OCI-M2 (cell line): ENCODE data around the gene ZNF212.
"Not testable (repeated sequence)": the region's sequence is repeated elsewhere in the genome, so short reads cannot be mapped to it uniquely, and the experiment has no call there.

Experiments
- DNase-seq: peaks from one replicate; lab custom pipeline; 2025; ENCODE audit not compliant: unreplicated experiment; lab: John Stamatoyannopoulos, UW

Gene ZNF212

DNA sequence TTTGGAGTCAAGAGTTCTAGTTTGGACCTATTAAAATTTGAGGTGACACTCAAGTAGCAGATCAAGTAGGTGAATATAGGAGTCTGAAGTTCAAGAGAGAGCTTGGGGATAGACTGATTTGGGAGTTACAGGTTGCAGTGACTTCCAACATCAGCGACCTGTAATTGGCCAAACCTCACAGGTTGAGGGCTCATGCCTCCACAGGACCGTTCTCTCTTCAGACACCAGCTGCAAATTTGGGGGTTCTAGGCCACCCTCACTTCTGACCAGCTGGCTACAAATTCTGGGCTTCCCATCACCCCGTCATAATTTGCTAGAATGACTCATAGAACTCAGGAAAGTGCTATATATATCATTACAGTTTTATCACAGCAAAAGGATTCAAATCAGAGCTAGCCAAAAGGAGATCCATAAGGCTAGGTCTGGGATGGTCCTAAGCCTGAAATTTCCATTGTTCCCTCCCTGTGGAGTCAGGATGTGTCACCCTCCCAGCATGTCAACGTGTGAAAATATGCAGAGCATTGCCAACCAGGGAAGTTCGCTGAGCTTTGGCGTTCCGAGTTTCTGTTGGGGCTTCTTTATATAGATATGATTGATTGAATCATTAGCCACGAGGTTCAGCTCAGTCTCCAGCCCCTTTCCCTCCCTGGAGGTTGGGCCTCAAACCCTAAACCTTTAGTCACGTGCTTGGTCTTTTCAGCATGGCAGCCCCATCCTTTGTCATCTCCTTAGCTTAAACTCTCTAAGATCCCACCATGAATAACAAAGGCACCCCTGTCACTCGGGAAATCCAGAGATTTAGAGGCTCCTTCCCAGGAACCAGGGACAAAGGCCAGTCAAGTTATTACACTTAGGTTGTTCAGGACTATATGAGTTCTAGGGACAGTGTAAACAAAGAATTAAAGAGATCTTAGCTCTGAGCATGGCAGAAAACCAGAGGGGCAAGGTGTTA lies 20.7 kb upstream of the ZNF212 start:
- no peak for DNase-seq

DNA sequence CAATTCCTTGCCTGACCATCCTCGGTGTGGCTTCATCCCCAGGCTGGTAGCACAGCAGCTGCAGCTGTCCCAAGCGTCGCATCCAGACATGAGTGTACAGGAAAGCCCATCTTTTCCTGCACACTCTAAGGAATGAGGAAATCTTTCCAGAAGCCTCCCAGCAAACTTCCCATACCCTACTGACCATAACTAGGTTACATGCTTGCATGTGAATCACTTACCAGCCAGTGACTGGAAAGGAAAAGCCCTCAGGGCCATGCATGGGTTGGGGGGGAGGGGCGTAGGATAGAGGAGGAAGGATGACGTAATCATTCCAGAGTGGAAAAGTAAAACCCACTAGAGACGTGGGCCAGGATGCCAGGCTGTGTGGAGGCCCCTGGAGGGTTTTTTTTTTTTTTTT lies 18.9 kb upstream of the ZNF212 start:
- DNase-seq, result no peak

DNA sequence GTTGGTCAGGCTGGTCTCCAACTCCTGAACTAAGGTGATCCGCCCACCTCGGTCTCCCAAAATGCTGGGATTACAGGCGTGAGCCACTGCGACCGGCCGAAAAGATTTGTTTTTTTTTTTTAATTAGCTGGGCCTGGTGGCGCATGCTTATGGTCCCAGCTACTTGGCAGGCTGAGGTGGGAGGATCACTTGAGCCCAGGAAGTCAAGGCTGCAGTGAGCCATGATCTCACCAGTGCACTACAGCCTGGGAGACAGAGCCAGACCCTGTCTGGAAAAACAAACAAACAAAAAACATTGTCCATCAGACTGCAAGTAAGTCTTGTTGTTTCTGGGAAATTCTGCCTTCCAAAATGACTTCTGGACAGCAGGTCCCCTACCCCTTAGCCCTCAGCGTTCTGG lies 16.3 kb upstream of the ZNF212 start:
- DNase-seq, result no peak

DNA sequence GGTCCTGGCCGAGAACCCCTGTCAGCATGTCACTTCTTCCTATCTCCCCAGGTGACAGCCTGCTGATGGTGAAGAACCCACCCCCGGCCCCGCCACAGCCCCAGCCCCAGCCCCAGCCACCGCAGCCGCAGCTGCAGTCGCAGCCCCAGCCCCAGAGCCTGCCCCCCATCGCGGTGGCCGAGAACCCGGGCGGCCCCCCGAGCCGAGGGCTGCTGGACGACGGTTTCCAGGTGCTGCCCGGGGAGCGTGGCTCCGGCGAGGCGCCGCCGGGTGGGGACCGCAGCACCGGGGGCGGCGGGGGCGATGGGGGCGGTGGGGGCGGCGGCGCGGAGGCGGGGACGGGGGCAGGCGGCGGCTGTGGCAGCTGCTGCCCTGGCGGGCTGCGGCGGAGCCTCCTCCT lies 15.7 kb upstream of the ZNF212 start:
- DNase-seq, result no peak

DNA sequence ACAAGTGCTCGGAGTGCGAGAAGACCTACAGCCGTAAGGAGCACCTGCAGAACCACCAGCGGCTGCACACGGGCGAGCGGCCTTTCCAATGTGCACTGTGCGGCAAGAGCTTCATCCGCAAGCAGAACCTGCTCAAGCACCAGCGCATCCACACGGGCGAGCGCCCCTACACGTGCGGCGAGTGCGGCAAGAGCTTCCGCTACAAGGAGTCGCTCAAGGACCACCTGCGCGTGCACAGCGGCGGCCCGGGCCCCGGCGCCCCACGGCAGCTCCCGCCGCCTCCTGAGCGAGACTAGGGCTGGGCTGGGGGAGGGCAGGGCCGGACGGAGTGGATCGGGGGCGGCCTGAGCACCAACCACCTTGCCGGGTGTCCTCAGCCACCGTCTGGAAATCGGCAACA lies 15.1 kb upstream of the ZNF212 start:
- no peak for DNase-seq

GRCh38 chr7:149225106-149225505 lies 14.3 kb upstream of the ZNF212 start:
- no peak for DNase-seq

- DNase-seq, result no peak
Measured at GRCh38 chr7:149225656-149226055, 13.8 kb upstream of the ZNF212 start.

DNA sequence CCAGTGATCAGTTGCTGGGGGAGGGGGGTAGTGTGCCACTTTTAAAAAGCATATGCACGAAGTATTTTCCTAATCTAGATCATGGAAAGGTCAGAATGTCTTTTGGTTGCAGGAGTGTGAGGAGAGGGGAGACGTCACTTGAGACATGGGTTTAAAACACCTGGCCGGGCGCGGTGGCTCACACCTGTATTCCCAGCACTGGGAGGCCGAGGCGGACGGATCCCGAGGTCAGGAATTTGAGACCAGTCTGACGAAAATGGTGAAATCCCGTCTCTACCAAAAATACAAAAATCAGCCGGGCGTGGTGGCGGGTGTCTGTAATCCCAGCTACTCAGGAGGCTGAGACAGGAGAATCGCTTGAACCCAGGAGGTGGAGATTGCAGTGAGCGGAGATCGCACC lies 13.1 kb upstream of the ZNF212 start:
- DNase-seq, result not testable (repeated sequence)

GRCh38 chr7:149226840-149227494 lies 12.5 kb upstream of the ZNF212 start:
- DNase-seq, result no peak

- no peak for DNase-seq
Measured at GRCh38 chr7:149228831-149229471, 10.5 kb upstream of the ZNF212 start.

DNA sequence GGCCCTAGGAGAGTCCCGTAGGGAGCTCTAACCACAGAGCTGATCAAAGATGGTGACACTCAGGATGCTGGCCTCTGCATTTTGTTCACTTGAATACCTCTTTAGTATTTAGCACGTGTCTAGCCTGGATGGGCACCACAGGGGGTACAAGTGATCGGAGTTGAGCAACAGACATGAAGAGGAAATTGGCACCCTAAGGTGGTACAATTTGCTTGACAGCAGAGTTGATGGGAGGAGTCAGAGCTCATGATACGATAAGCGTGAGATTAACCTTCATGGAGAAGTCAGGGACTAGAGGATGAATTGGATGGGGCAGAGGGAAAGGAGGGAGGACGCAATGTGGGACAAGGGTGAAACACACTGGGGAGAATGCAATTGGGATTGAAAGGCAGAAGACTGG lies 9.9 kb upstream of the ZNF212 start:
- no peak for DNase-seq

GRCh38 chr7:149232362-149232761 lies 7.1 kb upstream of the ZNF212 start:
- no peak for DNase-seq

- DNase-seq, result not testable (repeated sequence)
Measured at GRCh38 chr7:149233655-149234204, 5.7 kb upstream of the ZNF212 start.

DNA sequence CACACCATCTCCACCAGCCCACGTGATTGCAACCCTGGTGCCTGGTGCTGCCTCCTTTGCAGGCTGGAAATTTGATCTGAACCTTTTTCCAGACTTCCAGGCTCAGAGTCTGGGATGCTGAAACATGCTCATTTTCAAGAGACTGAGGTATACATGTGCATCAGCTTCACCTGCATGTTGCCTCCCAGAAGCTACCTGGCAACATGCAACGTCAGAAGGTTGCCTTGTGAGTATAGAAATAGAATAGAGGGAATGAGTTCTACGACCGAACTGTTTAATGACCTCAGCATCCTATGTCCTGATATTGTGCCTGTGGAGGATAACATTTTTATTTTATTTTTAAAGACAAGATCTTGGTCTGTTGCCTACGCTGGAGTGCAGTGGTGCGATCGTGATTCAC lies 1.9 kb upstream of the ZNF212 start:
- no peak for DNase-seq

GRCh38 chr7:149238051-149238450 lies 1.4 kb upstream of the ZNF212 start:
- DNase-seq, result no peak

DNA sequence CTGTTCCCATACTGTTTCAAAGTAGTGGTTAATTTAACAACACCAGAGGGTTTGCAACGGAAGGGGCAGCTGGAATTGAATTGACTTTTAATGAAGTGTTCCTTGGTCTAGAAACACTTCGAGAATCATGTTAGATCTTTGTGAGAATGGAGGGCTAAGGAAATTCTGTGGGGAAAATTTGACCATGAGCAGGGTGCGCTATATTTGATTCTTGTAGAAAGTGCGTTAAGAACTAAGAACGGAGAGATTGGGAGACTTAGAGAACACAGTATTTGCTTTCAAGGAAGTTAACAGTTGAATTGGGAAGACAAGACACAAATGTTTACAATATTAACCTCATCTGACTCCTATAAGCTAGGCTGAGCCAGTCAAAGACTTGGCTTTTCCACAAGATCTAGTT lies 1.2 kb downstream of the ZNF212 start:
- no peak for DNase-seq

- no peak for DNase-seq
Measured at GRCh38 chr7:149241696-149242095, 2.2 kb downstream of the ZNF212 start.

- no peak for DNase-seq
Measured at GRCh38 chr7:149245244-149245643, 5.8 kb downstream of the ZNF212 start.

GRCh38 chr7:149245744-149246143 lies 6.3 kb downstream of the ZNF212 start:
- DNase-seq, result no peak

- DNase-seq, result no peak
Measured at GRCh38 chr7:149248777-149249176, 9.3 kb downstream of the ZNF212 start.

GRCh38 chr7:149250151-149250550 lies 10.7 kb downstream of the ZNF212 start:
- not testable (repeated sequence) for DNase-seq

- not testable (repeated sequence) for DNase-seq
Measured at GRCh38 chr7:149251518-149251917, 12.1 kb downstream of the ZNF212 start.
